ENCODE data around the gene LPP. TPM values are rescaled to one million over a fixed set of nuclear protein-coding genes. Genes with fewer than 3 reads are reported as not detected.

The LPP gene
- total and polyA plus RNA-seq, 10 of the 15 experiments (the other 5 are each of a cell fraction or from before 2014, with no cell fraction given) = under 0.01 to 0.62 (median 0.03) TPM

DNA sequence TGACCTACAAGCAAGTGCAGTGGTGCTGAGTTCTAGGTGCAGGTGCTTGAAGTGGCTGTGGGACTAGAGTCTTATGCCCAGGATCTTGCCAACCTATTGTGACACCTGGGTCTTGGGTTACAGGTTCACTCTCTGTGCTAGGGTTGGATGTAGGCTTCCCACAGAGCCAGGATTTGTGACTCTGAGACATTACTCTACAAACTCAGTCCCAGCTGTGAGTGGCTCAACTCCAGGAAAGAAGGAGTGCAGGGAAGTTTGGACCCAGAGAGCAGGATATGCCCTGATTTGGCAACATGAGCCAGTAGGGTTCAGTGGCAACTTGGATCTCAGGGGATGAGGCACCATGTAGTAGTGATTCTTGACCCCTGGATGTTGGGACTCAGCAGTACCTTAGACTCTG lies 182.2 kb downstream of the LPP start:
- no peak overlapping the region for H3K4me2 ChIP-seq (ENCODE audit: control insufficient read depth, insufficient read depth)
- no peaks in the 10 kb centered on the region for H3K79me2 ChIP-seq (ENCODE audit: control insufficient read depth, insufficient read depth, low read length)
- H3K36me3 ChIP-seq (ENCODE audit: control insufficient read depth in 2 of 2, insufficient read depth in 2 of 2, low read length in 1 of 2) = no peaks in the 10 kb centered on the region
- CTCF ChIA-PET = no interaction called here
- FAIRE-seq (no peak), ATAC-seq (no peak), DNase-seq (ENCODE audit: low read depth, low spot score) (no peak)
- RAD21 ChIA-PET (ENCODE audit: unreplicated experiment) = interaction anchor here (1.5 kb wide), 1 partner anchor 590 kb away, joined by 4 read pairs; the partner anchor contains the start of gene BCL6
- intact Hi-C loops (cut with micrococcal nuclease; ENCODE audit: unreplicated experiment) = no loop called here
- H3K9me3 ChIP-seq (replicated peaks; ENCODE audit: control insufficient read depth, insufficient read depth, low read length) = no peaks in the 10 kb centered on the region; the same call in 2 of the 3 replicates
- no peak overlapping the region for H3K9ac ChIP-seq (ENCODE audit: control insufficient read depth, insufficient read depth, low read length)
- H4K20me1 ChIP-seq (ENCODE audit: control insufficient read depth, insufficient read depth) = no peaks in the 10 kb centered on the region; the same call in 1 of the 2 replicates
- no peak overlapping the region for H2AFZ ChIP-seq (ENCODE audit: control insufficient read depth, low read depth, low read length)
- TF ChIP-seq FOXK2 (IDR thresholded peaks at IDR 0.05) (no peak), EED (IDR thresholded peaks at IDR 0.05; ENCODE audit: low read depth) (no peak), RBBP5 (conservative IDR thresholded peaks at IDR 0.05) (no peak)
- peaks cover 2 to 5% of the 10 kb centered on the region in 2 experiments; a peak in 1 of 4 replicates for H3K27me3 ChIP-seq (replicated peaks in 1 of 2; ENCODE audit: control insufficient read depth in 2 of 2, insufficient read depth in 2 of 2, low read length in 1 of 2)
- no TSS peak for BruUV-seq (replicated peaks)
- no peak overlapping the region for H3K4me3 ChIP-seq
- SMC1A ChIA-PET (ENCODE audit: uncharacterized antibody, unreplicated experiment) = no interaction called here
- no peaks in the 10 kb centered on the region for H3K4me1 ChIP-seq (ENCODE audit: control insufficient read depth, insufficient read depth, low read length)
- POLR2A ChIA-PET = no interaction called here
- H3K27ac ChIP-seq (ENCODE audit: control insufficient read depth, insufficient read depth) = no peak overlapping the region
- in situ Hi-C loops (cut with MboI) = no loop called here

DNA sequence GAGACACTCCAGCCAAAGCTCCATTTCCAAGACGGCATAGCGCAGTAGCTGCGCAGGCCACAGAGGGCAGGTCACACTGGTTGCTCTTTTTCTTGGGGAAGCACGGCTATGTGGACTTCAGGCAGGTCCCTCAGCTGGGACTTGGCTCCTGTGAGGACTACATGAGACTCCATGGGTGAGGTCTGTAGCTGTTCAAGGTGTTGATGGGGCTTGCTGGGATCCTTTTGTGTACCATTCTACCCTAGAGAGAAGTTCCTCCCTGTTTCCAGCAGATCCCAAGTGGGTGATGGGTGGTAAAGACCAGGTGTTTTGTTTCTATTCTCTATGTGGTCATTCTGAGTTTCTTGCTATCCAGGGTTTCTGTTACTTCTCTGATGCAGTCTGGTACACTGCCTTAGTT lies 183.3 kb downstream of the LPP start:
- Histone ChIP-seq H3K27me3 (replicated peaks in 1 of 2; ENCODE audit: control insufficient read depth in 2 of 2, insufficient read depth in 2 of 2, low read length in 1 of 2) (peaks cover 2 to 5% of the 10 kb centered on the region in 2 experiments; a peak in 1 of 4 replicates), H3K4me2 (ENCODE audit: control insufficient read depth, insufficient read depth) (no peak overlapping the region), H3K27ac (ENCODE audit: control insufficient read depth, insufficient read depth) (no peak overlapping the region), H3K79me2 (ENCODE audit: control insufficient read depth, insufficient read depth, low read length) (no peaks in the 10 kb centered on the region), H3K9me3 (replicated peaks; ENCODE audit: control insufficient read depth, insufficient read depth, low read length) (no peaks in the 10 kb centered on the region; the same call in 2 of the 3 replicates), H3K4me3 (no peak overlapping the region), H3K4me1 (ENCODE audit: control insufficient read depth, insufficient read depth, low read length) (no peaks in the 10 kb centered on the region), H3K9ac (ENCODE audit: control insufficient read depth, insufficient read depth, low read length) (no peak overlapping the region), H4K20me1 (ENCODE audit: control insufficient read depth, insufficient read depth) (no peaks in the 10 kb centered on the region; the same call in 1 of the 2 replicates), H3K36me3 (ENCODE audit: control insufficient read depth in 2 of 2, insufficient read depth in 2 of 2, low read length in 1 of 2) (no peaks in the 10 kb centered on the region), H2AFZ (ENCODE audit: control insufficient read depth, low read depth, low read length) (no peak overlapping the region)
- no TSS peak for BruUV-seq (replicated peaks)
- ATAC-seq (no peak), DNase-seq (ENCODE audit: low read depth, low spot score) (no peak), FAIRE-seq (no peak)
- in situ Hi-C loops (cut with MboI) (no loop called here), intact Hi-C loops (cut with micrococcal nuclease; ENCODE audit: unreplicated experiment) (no loop called here)
- no peak for TF ChIP-seq SMAD1 (IDR thresholded peaks at IDR 0.05; ENCODE audit: low read depth, partially characterized antibody)
- 58% methylated on average over 4 of the region's 4 CpGs for WGBS (ENCODE audit: insufficient coverage, insufficient replicate concordance, low lambda C conversion rate, missing lambda C conversion rate)
- SMC1A ChIA-PET (ENCODE audit: uncharacterized antibody, unreplicated experiment) = interaction anchor here (0.6 kb wide), 1 partner anchor 599 kb away, joined by 3 read pairs; no protein-coding TSS in a partner anchor
- CTCF ChIA-PET = no interaction called here
- RAD21 ChIA-PET (ENCODE audit: unreplicated experiment) = no interaction called here
- POLR2A ChIA-PET = no interaction called here

All from GM12878 (cell line).